ENCODE data around the gene LRRK1.

The LRRK1 gene

DNA sequence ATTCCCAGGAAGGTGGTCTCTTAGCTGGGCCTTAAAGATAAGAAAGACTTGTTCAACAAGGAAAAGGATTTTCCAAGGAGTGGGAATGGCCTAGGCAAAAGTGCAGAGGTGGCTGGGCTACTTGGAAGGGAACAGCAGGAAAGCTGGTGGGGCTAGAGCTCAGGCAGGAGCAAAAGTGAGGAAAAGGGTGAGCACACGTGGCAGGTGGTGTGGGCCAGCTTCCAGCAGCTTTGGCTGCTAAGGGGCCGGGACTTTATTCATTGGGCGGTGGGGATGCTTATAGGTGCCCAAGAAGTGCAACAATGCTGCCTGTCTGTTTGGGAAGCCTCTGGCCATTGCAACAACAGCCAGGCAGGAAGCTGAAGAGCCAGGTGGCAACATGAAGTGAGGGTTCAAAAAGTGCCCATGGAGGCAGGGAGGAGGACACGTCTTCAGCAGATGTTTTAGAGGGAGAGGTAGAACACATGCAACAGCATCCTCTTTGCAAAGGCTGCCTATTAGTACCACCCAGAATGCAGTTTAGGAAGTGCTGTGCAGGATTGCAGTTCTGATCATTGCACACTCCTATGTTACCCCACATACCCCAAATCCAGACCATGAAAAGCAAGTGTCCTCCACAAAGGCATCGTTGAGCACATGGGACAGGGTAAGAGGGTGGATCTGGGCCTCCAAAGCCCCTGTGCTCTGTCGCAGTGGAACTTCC is 25.7 kb upstream of the LRRK1 start:
- no peak for DNase-seq

GRCh38 chr15:100893964-100894295 is 25.2 kb upstream of the LRRK1 start:
- DNase-seq: no peak

DNA sequence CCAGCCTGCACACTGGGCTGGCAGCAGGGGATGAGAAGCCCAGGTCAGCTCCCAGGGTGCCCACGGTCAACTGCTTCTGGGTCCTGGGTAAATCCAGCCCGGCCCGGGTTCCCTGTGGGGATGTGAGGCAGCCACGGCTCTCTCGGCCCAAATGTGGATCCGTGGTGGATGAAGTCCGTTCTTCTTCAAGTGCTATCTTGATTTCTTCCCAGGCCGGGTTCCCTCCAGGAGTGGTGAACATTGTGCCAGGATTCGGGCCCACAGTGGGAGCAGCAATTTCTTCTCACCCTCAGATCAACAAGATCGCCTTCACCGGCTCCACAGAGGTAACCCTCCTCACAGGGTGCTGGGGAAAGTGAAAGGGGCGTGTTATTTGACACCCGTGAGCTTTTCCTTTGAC is 23.4 kb upstream of the LRRK1 start:
- DNase-seq: no peak

DNA sequence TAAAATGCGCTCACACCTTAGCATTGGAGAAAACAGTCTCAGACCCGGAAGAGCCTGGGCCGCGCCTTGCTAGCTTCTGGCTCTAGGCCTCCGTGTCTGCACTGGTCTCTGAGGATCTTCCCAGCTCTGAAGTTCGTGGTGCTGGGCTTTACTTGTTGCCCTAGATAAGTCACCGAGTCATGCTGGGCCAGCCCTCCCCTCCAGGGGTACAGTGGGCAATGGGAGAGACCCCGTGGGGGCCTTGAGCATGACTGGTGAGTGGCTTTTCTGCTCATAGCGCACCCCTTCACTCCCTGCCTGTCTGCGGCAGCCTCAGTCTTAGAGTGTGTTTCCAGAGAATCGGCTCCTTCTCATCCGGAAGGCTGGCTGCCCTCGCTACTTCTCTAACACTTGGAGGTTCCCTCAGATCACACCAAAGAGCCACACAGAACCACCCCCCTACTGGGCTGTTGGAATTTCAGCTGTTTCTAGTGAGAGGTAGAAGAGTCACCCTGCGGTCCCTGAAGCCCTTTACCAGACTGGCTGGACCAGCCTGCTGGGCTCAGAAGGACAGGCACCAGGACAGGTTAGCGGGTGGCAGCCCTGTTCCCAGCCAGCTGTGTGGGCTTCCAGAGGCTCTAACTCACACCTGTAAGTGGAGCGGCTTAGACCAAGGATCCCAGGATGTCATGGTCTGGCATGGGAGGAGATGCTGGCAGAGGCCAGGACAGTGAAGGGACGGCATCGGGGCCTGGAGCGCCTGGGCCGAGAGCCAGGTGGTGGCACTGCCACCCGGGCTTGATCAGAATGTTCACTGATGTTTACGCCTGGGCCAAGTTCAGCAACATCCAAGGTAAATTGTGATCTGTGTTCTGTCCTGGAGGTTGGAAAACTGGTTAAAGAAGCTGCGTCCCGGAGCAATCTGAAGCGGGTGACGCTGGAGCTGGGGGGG is 21.7 kb upstream of the LRRK1 start:
- no peak for DNase-seq

- DNase-seq: no peak
Measured at GRCh38 chr15:100898152-100898490, 21.0 kb upstream of the LRRK1 start.

- DNase-seq: no peak
Measured at GRCh38 chr15:100898661-100899462, 20.3 kb upstream of the LRRK1 start.

GRCh38 chr15:100899601-100900000 is 19.6 kb upstream of the LRRK1 start:
- DNase-seq: no peak

GRCh38 chr15:100900136-100900794 is 18.9 kb upstream of the LRRK1 start:
- DNase-seq: no peak

DNA sequence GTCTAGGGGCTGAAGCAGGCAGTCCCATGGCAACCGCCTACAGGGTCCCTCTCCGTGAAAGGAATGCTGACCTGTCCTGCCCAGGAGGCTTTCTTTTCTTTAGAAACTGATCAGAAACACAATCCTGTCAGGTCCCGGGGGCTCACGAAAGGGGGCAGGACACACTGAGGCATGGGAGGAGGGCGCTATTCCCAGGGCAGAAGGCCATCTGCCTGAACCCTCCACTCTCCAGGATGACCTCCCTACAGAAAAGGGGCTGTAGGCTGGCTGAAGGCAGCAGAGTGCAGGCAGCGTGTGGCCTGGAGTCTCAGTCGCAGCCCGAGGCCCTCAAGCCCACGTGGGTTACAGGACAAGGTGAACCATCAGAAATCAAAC is 18.4 kb upstream of the LRRK1 start:
- no peak for DNase-seq

DNA sequence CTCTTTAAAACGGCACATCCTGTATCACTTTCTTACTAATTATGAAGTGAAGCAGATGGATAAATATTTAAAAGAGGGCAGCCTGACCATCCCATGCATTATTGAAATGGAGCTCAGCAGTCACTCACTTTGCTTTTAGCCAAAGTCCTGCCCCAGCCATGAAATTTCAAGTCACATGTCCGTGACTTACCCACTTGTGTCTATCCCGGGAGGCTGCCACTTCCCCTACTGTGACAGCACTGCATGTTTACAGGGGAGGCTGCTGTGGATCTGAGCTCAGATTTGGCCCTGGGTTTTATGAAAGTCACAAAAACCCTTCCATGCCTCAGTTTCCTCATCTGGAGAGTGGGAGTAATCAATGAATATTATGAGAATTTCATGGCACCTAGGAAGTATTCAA is 17.9 kb upstream of the LRRK1 start:
- no peak for DNase-seq

DNA sequence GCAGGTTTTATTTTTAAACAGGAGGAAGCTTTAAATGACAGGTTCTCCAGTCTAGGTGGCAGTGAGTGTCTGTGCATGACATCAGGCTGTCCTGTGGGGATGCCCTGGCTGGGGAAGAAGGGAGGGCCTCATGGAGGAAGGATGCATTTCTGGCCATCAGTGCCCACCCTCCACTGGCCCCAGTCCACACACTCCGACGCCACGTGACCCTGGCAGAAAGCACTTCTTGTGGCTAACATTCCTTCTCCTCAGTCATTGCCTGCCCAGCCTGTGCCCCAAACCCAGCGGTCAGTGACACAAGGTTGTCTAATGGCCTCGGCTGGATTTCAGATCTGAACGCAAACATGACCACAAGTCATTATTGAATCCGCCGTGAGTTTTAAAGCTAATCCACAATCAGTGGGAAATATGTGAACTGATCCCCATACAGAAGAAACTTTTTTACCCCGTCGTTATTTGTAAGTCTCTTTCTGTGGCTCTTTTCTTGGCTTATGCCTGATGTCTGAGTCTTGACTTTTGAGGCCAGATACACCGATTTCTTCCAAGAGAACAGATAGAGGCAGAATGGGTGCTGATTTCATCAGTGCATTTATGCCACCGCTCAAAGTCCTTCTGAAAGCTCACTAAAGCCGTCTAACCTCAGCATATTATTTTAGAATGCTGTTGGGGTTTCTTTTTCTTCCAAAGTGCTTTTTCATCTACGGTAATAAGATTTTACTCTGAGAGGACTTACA is 17.3 kb upstream of the LRRK1 start:
- no peak for DNase-seq

DNA sequence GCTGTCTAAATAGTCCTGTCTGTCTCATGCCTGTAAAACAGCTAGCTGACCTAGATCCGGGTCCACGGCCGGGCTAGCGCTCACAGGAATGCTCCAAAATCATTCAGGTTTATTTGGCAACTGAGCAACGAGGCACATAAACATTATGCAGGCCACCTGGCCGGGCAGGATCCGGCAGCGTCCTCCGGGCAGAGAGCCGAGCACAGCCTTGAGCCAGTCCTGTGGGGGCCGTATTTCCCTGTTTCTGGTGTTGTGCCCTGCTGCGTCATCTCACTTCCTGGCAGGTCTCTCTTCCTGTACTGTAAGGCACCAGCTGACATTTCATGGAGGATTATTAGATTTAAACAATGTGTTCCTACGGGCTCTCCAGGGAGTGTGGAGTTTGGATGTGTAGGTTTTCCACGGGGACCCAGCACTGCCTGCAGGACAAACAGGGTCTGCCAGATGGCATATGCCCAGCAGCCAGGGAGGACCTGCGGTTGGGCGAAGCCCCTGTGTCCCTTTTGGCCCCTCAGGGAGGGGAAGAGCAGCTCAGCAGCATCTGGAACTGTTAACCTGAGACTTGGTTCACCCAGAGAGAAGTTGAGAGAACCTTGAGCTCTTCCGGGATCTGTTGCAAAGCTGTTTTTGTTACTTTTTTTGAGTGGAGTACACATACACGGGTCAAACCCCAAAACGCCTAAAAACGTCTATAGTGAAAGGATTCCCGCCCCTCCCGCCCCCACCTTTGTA is 16.6 kb upstream of the LRRK1 start:
- DNase-seq: peak in 1 of 2 donors; percentile 14

DNA sequence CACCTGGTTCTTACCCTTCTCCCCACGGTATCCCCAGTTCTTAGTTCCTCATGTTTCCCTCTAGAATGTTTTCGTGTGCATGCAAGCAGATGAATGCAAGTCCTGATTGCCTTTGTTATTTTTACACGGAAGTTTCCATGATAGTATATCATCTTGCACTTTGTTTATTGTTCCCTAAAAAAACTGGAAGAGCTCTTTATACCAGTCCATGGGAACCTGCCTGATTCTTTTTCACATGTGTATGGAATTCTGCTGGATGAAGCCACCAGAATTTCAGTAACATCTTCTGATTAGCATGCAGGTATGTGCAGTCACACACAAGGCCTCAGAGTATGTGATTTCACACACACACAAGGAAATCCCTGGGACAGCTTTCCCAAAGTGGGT is 16.0 kb upstream of the LRRK1 start:
- DNase-seq: no peak

DNA sequence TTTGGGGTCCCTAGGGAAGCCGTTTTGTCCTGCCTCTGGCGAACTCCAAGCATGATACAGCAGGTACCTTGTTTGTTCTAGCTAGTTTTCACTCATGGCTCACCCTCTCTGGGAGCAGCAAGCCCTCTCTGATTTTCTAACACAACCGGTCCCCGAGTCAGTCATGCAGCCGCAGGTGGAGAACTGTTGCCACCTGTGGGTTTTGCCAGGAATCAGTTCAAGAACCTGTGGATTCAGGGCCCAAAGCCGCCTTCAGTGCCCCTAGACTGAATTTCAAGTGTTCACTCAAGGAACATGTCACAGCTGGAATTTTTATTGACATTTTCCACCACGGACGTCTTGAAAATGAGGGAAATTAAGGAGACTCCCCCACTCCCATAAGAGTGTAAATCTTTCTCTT is 13.3 kb upstream of the LRRK1 start:
- no peak for DNase-seq

- DNase-seq: no peak
Measured at GRCh38 chr15:100908466-100908865, 10.7 kb upstream of the LRRK1 start.

DNA sequence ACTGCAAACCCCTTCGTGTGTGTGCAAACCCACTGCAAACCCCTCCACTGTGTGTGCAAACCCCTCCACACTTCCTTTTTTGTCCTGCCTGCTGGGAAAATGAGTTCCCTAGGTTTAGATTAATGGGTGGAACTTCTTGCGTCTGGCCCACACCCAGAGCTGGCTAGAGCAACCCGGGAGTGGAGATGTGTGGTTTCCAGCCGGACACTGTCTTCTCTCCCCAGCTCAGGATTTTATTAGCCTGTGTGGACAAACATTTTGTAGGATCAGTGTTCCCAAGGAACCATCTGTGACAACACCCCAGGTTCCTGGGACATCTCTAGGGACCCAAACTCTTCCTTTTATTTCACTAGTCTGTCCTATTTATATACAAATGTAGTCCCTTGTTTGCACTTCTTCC is 9.6 kb upstream of the LRRK1 start:
- DNase-seq: no peak

DNA sequence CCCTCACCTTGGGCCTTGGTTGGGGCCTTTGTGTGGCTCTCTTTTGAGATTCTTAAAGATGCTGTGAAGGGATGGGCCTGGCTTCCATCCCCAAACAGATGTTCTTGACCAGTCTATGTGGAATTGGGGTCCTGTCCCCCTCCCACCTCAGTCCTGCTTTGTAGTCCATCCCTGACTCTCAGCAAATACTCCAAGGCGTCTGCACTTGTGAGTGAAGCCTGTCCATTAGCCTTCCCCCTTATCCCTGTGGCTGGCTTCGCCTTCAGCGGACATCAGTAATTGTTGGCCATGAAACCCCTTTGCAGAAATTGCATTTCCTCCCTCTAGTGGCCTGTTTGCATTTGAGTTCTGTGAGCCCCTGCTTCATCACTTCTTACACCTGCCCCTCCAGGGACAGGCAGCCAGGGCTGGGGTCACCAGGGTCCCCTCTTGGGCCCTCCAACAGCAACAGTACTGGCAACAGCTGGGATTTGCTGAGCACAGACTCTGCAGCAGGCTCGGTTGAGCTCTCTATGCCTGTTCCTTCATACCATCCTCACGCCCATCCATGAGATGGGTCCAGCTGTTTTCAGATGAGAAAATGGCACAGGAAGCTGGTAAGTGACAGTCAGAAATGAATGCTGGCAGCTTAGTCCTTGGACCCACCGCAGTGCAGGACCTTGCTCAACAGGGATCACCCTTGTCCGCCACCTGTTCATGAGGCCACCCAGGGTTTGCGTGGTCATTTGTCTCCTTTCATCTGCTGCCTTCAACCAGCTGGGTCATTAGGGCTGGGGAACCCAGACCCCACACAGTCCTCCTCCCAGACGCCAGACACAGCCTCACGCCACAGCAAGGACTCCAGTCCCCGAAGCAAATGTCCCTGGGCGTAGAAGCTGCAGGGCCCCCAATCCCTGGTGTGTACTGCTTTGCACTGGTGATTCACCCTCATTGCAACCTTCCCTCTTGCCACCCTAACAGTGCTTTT is 8.9 kb upstream of the LRRK1 start:
- DNase-seq: no peak

- no peak for DNase-seq
Measured at GRCh38 chr15:100911086-100911485, 8.1 kb upstream of the LRRK1 start.

DNA sequence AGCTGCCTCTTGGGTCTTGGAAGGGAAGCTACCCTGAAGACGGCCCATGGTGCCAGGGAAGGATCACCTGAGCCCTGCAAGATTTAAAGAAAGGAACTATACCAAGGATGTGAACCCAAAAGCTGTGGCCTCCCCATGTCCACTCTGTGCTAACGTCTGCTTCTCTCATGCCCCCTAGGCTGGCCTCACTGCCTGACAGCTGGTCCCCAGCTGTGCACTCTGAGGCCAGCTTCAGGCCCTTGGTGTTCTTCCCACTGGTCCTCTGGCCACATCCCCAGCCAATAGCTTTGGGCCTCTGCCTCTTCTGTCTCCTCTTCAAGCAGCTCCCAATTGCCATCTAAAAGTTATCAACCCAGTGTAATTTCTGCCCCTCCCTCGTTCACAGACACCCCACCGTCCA is 5.2 kb upstream of the LRRK1 start:
- no peak for DNase-seq

DNA sequence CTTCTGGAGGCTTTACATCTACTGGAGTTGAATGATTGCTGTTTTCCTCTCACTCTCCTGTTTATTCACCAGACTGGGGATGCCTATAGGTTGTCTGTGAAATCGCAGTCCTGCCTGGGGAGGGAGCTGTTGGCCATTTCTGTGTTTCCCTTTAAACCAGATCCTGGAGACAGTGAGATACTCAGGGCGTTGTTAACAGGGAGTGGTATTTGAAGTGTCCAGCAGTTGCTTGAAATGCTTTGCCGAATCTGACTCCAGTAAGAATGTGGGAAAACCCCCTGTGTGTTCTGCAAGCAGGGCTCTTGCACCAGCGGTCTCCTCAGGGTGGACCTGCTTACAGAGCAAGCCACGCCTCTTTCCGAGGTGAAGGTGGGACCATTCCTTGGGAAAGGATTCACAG is 4.3 kb upstream of the LRRK1 start:
- no peak for DNase-seq
